Osteoblast (primary cell): ENCODE measurements around the gene ASPHD2. TPM values are rescaled to one million over a fixed set of nuclear protein-coding genes. Genes with fewer than 3 reads are reported as not detected.
A peak's percentile ranks its signal among the peaks of the same experiment; 100 is the strongest.

Experiments used
- DNase-seq: peaks from one replicate; pipeline ENCODE4 v3.0.0; 2011; ENCODE audit warnings: low spot score, mixed read lengths; ENCODE audit not compliant: insufficient read length; ENCODE audit errors: missing footprints
- H2AFZ ChIP-seq: 2 replicates; pipeline ENCODE4 v1.6.0; 2011; ENCODE audit warnings: mild to moderate bottlenecking, low read length
- H3K27ac ChIP-seq: 2 replicates; pipeline ENCODE4 v1.5.1; 2011; ENCODE audit warnings: mild to moderate bottlenecking, low read depth, low read length, moderate library complexity
- H3K27me3 ChIP-seq: 2 replicates; pipeline ENCODE4 v1.6.0; 2012; ENCODE audit warnings: mild to moderate bottlenecking, control low read depth, inconsistent platforms, low read length, moderate library complexity; ENCODE audit not compliant: insufficient read depth
- H3K36me3 ChIP-seq: 2 replicates; pipeline ENCODE4 v1.5.1; 2011; ENCODE audit warnings: mild to moderate bottlenecking, low read length, control low read depth, moderate library complexity; ENCODE audit not compliant: insufficient read depth
- H3K4me1 ChIP-seq: 2 replicates; pipeline ENCODE4 v1.5.1; 2011; ENCODE audit warnings: mild to moderate bottlenecking, low read length, control low read depth, moderate library complexity; ENCODE audit not compliant: insufficient read depth
- H3K4me2 ChIP-seq: 2 replicates; pipeline ENCODE4 v1.6.0; 2011; ENCODE audit warnings: mild to moderate bottlenecking, low read length; ENCODE audit not compliant: insufficient read depth
- H3K4me3 ChIP-seq: fragments of 200-600 bp; sonication (generic); 3 replicates; pipeline ENCODE4 v1.5.1; 2012; ENCODE audit warnings: mild to moderate bottlenecking, low read length, inconsistent platforms; ENCODE audit not compliant: insufficient read depth
- H3K79me2 ChIP-seq: 2 replicates; pipeline ENCODE4 v1.6.0; 2012; ENCODE audit warnings: mild to moderate bottlenecking, low read length, control low read depth, inconsistent platforms; ENCODE audit not compliant: insufficient read depth
- H3K9me3 ChIP-seq: 2 replicates; pipeline ENCODE4 v1.5.1; 2011; ENCODE audit warnings: low read depth, low read length, control low read depth
- H4K20me1 ChIP-seq: 2 replicates; pipeline ENCODE4 v1.6.0; 2012; ENCODE audit warnings: mild to moderate bottlenecking, low read length, control low read depth; ENCODE audit not compliant: insufficient read depth
- total RNA-seq: library from RNA; depleted of rRNA; stranded (reverse); fragments of >200 nt; gene quantifications from 2 replicates; pipeline ENCODE4 v1.2.3, GENCODE V29; 2012
- TF ChIP-seq, protein P1 (sequence below): IDR thresholded peaks from 2 replicates; pipeline ENCODE4 v1.5.1; 2011; ENCODE audit warnings: mild to moderate bottlenecking, low read depth, low read length, moderate library complexity; ENCODE audit errors: extremely low read depth

Gene ASPHD2
- total RNA-seq, 1 donor: 6.2 TPM

DNA sequence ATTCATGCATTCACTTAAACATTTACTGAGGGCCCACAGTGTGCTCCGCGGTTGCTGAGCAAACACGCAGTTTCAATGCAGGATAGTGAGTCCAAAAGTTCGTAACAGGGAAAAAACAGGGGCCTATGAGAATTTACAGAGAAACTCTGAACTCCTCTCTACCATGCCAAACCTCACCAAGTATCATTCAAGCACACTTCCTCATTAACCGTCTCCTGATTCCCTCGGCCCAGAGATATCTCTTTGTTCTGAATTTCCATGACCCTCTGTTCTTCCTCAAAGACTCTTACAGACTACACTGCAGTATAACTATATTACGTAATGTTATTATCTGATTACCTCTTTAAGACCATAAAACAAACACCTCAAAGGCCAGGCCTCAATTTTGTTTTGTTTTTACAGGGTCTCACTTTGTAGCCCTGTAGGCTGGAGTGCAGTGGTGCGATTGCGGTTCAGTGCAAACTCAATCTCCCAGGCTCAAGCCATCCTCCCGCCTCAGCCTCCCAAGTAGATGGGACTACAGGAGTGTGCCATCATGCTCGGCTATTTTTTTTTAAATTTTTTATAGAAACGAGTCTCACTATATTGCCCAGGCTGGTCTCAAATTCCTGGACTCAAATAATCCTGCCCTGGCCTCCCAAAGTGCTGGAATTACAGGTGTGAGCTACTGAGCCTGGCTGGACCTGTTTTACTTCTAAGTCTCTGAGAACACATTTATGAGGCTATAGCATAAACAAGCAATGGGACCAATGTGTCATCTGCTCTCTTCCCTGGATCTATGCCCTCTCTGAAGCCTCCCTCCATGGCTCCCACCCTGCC lies 50.9 kb downstream of the ASPHD2 start:
- no peaks in the 10 kb centered on the region for H3K9me3 ChIP-seq
- H4K20me1 ChIP-seq: no peaks in the 10 kb centered on the region
- peak overlapping the region; percentile 58 for H3K4me3 ChIP-seq
- peak overlapping the region; percentile 83 for H3K4me2 ChIP-seq
- peak overlapping the region; percentile 41 for H3K27ac ChIP-seq
- peaks cover 39% of the 10 kb centered on the region for H3K4me1 ChIP-seq
- peak overlapping the region; percentile 82 for H2AFZ ChIP-seq
- no peak for DNase-seq
- H3K36me3 ChIP-seq: peaks cover 4% of the 10 kb centered on the region
- H3K27me3 ChIP-seq: no peaks in the 10 kb centered on the region
- peaks cover 65% of the 10 kb centered on the region for H3K79me2 ChIP-seq
- TF ChIP-seq, protein P1, sequence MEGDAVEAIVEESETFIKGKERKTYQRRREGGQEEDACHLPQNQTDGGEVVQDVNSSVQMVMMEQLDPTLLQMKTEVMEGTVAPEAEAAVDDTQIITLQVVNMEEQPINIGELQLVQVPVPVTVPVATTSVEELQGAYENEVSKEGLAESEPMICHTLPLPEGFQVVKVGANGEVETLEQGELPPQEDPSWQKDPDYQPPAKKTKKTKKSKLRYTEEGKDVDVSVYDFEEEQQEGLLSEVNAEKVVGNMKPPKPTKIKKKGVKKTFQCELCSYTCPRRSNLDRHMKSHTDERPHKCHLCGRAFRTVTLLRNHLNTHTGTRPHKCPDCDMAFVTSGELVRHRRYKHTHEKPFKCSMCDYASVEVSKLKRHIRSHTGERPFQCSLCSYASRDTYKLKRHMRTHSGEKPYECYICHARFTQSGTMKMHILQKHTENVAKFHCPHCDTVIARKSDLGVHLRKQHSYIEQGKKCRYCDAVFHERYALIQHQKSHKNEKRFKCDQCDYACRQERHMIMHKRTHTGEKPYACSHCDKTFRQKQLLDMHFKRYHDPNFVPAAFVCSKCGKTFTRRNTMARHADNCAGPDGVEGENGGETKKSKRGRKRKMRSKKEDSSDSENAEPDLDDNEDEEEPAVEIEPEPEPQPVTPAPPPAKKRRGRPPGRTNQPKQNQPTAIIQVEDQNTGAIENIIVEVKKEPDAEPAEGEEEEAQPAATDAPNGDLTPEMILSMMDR: no peak

DNA sequence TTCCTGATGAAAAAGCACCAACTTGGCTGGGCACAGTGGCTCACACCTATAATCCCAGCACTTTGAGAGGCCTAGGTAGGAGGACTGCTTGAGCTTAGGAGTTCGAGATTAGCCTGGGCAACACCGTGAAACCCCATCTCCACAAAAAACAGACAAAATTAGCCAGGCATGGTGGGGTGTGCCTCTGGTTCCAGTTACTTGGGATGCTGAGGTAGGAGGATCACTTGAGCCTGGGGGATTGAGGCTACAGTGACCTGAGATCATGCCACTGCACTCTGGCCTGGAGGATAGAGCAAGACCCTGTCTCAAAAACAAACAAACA lies 51.5 kb downstream of the ASPHD2 start:
- DNase-seq: no peak
- H3K79me2 ChIP-seq: peaks cover 65% of the 10 kb centered on the region
- peaks cover 4% of the 10 kb centered on the region for H3K36me3 ChIP-seq
- no peak overlapping the region for H3K27ac ChIP-seq
- H2AFZ ChIP-seq: no peak overlapping the region
- no peaks in the 10 kb centered on the region for H3K27me3 ChIP-seq
- peak overlapping the region; percentile 83 for H3K4me2 ChIP-seq
- TF ChIP-seq, protein P1: no peak
- no peaks in the 10 kb centered on the region for H4K20me1 ChIP-seq
- H3K4me1 ChIP-seq: peaks cover 40% of the 10 kb centered on the region
- H3K9me3 ChIP-seq: no peaks in the 10 kb centered on the region
- H3K4me3 ChIP-seq: no peak overlapping the region

DNA sequence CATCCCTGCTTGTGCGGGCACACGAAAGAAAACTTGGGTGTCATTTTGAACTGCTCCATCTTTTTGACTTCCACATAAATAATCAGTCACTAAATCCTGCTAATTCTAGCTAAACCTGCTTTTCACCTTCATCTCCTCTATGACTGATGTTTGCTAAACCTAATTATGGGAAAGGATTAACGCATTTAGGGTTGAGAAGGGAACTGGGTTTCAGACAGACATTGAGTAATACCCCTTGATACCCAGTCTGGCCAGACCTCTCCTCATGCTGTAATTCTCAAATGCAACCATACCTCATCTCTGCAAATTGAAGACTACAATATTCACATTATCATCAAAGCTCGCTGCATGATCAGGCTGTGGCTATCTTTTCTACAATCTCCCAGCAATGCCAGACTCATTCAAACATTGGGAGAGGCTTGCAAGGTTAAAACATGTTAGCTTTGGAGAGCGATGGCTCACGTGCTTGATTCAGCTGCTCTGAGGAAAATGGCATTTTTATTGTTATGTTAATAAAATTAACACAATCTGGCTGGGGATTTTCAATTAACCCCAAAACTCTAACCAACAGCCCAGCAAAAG lies 52.1 kb downstream of the ASPHD2 start:
- TF ChIP-seq, protein P1: no peak
- Histone ChIP-seq H2AFZ (no peak overlapping the region), H3K4me1 (peaks cover 40% of the 10 kb centered on the region), H3K9me3 (no peaks in the 10 kb centered on the region), H3K4me2 (no peak overlapping the region), H3K36me3 (no peaks in the 10 kb centered on the region), H3K27ac (no peak overlapping the region), H3K79me2 (peaks cover 71% of the 10 kb centered on the region), H4K20me1 (no peaks in the 10 kb centered on the region), H3K27me3 (no peaks in the 10 kb centered on the region), H3K4me3 (no peak overlapping the region)
- no peak for DNase-seq

DNA sequence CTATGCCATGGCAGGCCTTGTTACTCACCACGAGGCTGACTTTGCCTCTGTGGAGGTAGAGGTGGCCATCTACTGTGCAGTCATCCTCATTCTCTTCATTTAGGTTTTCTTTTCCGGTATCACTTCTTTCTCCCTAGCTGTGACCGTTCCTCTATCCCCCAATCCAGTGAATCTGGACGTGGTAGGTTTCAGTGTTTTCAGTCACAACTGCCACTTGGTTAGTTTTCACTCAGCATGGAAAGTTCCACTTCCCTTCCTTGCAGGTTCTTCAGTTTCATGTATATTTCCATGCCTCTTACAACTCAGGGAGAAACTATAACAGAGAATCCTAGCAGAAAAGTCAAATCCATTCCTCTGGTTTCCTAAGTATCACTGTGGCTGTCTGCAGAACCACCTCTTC lies 52.6 kb downstream of the ASPHD2 start:
- TF ChIP-seq, protein P1: no peak
- peaks cover 38% of the 10 kb centered on the region for H3K4me1 ChIP-seq
- no peak for DNase-seq
- H2AFZ ChIP-seq: no peak overlapping the region
- H3K36me3 ChIP-seq: no peaks in the 10 kb centered on the region
- H3K27ac ChIP-seq: no peak overlapping the region
- no peak overlapping the region for H3K4me2 ChIP-seq
- no peak overlapping the region for H3K4me3 ChIP-seq
- no peaks in the 10 kb centered on the region for H3K27me3 ChIP-seq
- H3K9me3 ChIP-seq: no peaks in the 10 kb centered on the region
- no peaks in the 10 kb centered on the region for H4K20me1 ChIP-seq
- peaks cover 74% of the 10 kb centered on the region for H3K79me2 ChIP-seq
